ENCODE data around the gene MARK2.

The MARK2 gene

DNA sequence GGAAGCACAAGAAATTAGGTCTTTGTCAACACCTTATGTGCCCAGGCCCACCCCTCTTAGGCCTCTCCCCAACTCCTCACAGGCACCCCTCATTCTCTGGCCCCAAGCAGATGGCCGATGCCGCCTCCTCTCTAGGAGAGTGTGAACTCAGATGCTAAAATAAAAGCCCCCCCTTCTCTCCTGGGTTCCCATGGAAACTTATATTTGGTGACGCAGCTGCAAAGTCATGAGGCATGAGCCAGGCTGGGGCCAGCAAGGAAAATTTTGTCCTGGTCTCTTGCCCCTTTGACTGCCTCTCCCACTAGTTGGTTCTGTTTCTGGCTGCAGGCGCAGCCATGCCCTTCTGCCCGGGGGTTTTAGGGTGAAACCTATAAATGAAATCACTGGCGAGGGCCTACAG lies 66.3 kb downstream of the MARK2 start:
- Histone ChIP-seq H3K27me3 (replicated peaks; ENCODE audit: control insufficient read depth, insufficient read depth, low read length) (no peaks in the 10 kb centered on the region), H3K36me3 (ENCODE audit: control insufficient read depth, insufficient read depth, low read length) (peaks cover 47% of the 10 kb centered on the region), H3K4me3 (replicated peaks; ENCODE audit: low read depth, low read length) (no peak overlapping the region)
- TF ChIP-seq, protein P1, sequence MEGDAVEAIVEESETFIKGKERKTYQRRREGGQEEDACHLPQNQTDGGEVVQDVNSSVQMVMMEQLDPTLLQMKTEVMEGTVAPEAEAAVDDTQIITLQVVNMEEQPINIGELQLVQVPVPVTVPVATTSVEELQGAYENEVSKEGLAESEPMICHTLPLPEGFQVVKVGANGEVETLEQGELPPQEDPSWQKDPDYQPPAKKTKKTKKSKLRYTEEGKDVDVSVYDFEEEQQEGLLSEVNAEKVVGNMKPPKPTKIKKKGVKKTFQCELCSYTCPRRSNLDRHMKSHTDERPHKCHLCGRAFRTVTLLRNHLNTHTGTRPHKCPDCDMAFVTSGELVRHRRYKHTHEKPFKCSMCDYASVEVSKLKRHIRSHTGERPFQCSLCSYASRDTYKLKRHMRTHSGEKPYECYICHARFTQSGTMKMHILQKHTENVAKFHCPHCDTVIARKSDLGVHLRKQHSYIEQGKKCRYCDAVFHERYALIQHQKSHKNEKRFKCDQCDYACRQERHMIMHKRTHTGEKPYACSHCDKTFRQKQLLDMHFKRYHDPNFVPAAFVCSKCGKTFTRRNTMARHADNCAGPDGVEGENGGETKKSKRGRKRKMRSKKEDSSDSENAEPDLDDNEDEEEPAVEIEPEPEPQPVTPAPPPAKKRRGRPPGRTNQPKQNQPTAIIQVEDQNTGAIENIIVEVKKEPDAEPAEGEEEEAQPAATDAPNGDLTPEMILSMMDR (IDR thresholded peaks at IDR 0.05; ENCODE audit: insufficient read depth, low read length, poor library complexity, severe bottlenecking) = no peak
- no peak for DNase-seq (ENCODE audit: extremely low read depth, insufficient read length)

DNA sequence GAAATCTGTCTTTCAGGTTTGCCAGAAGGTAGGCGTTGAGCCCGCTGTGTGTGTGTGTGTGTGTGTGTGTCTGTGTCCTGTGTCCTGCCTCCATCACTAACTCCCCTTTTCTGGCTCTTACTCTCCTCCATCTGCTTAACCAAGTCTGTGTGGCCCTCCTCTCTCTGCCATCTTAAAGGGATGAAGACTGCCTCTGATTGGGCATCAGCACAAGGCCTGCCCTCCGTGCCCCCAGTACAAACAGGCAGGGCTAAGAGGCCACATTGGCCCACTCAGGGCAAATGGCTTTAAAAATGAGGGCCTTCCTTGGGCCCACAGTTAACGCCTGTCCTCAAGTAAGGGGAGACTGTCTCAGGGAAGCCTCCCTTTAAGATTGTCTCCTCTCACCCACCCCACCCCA lies 67.2 kb downstream of the MARK2 start:
- TF ChIP-seq, protein P1 (IDR thresholded peaks at IDR 0.05; ENCODE audit: insufficient read depth, low read length, poor library complexity, severe bottlenecking) = no peak
- peaks cover 44% of the 10 kb centered on the region for H3K36me3 ChIP-seq (ENCODE audit: control insufficient read depth, insufficient read depth, low read length)
- H3K4me3 ChIP-seq (replicated peaks; ENCODE audit: low read depth, low read length) = no peak overlapping the region
- DNase-seq (ENCODE audit: extremely low read depth, insufficient read length) = no peak
- H3K27me3 ChIP-seq (replicated peaks; ENCODE audit: control insufficient read depth, insufficient read depth, low read length) = no peaks in the 10 kb centered on the region

DNA sequence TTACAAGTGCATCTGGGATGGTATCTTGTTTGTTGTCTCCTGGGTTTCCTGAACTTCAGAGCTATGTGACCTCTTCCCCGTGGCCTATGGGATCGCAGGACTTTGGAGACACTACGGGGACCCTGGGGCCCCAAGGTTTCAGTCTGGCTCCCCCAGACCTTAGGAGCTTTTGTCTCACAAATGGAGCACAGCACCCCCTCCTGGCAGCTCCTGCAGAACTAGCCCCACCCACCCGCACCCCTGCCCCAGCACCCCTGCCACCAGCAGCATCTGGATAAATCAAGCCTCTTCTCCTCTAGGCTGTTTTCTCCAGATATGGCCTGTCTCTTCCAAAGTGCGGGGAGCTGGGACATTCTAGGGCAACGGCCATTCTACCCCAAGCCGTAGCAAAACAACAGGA lies 67.7 kb downstream of the MARK2 start:
- H3K36me3 ChIP-seq (ENCODE audit: control insufficient read depth, insufficient read depth, low read length) = peaks cover 43% of the 10 kb centered on the region
- TF ChIP-seq, protein P1 (IDR thresholded peaks at IDR 0.05; ENCODE audit: insufficient read depth, low read length, poor library complexity, severe bottlenecking) = peak; percentile 43
- H3K27me3 ChIP-seq (replicated peaks; ENCODE audit: control insufficient read depth, insufficient read depth, low read length) = no peaks in the 10 kb centered on the region
- no peak overlapping the region for H3K4me3 ChIP-seq (replicated peaks; ENCODE audit: low read depth, low read length)
- DNase-seq (ENCODE audit: extremely low read depth, insufficient read length) = no peak

DNA sequence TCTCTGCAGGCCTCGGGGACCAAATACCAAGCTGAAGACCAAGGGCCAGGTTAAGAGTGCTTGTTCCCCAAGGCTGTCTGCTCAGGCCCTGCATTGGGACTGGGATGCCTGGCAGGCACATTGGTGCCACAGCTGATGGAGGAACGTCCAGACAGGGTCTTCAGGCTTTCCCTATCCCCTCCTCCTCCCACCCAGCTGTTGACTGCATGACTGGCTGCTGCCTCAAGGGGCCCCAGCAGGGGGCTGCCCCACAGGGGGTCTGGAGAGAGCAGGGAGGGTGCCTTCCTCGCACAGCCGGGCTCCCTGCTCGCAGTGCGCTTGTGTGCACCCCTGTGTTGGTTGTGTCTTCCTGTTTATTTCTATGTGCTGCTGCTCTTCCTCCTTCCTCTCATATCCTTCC lies 68.2 kb downstream of the MARK2 start:
- no peak overlapping the region for H3K4me3 ChIP-seq (replicated peaks; ENCODE audit: low read depth, low read length)
- no peaks in the 10 kb centered on the region for H3K27me3 ChIP-seq (replicated peaks; ENCODE audit: control insufficient read depth, insufficient read depth, low read length)
- TF ChIP-seq, protein P1 (IDR thresholded peaks at IDR 0.05; ENCODE audit: insufficient read depth, low read length, poor library complexity, severe bottlenecking) = no peak
- DNase-seq (ENCODE audit: extremely low read depth, insufficient read length) = no peak
- peaks cover 39% of the 10 kb centered on the region for H3K36me3 ChIP-seq (ENCODE audit: control insufficient read depth, insufficient read depth, low read length)

DNA sequence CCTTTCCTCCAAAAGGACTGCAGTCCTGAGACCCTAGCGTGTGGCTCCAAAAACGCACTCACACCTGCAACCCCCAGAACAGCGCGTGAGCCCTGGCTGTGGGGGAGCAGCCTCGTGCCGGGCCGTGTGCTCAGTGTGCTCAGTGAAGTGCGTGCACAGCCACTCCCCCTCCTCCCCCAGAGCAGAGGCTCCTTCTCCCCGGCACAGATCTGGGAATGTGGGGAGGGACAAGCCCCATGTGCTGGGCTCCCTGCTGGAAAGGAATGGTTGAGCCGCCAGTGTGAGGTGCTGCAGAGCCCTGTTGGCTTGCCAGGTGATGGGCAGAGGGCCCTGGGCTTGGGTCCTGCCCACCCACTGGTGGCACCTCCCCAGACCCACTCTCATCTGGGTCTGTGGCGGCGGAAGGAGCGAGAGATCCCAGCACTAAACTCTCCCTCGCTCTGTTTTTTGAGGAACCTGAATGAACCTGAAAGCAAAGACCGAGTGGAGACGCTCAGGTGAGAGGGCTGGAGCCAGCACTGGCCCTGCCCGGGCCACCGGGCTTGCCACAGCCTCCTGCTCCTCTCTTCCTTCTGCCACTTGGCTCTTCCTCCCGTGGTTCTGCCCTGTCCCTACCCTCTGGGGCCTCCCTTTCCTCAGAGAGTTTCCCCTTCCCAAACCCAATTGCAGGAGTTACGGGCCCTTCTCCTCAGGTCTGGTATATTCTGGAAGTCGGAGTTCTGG lies 69.1 kb downstream of the MARK2 start:
- H3K36me3 ChIP-seq (ENCODE audit: control insufficient read depth, insufficient read depth, low read length) = peaks cover 34% of the 10 kb centered on the region

More for the DNA sequence above, 69.1 kb downstream of the MARK2 start:
- DNase-seq (ENCODE audit: extremely low read depth, insufficient read length) = no peak
- TF ChIP-seq, protein P1 (IDR thresholded peaks at IDR 0.05; ENCODE audit: insufficient read depth, low read length, poor library complexity, severe bottlenecking) = no peak
- H3K4me3 ChIP-seq (replicated peaks; ENCODE audit: low read depth, low read length) = no peak overlapping the region
- no peaks in the 10 kb centered on the region for H3K27me3 ChIP-seq (replicated peaks; ENCODE audit: control insufficient read depth, insufficient read depth, low read length)
